Keratinocyte (primary cell): Measurements from ENCODE around the gene GLS.

Source experiments
- EZH2 ChIP-seq: IDR thresholded peaks from one replicate; pipeline ENCODE4 v1.6.1; 2012; ENCODE audit warnings: inconsistent platforms, mild to moderate bottlenecking, low read length, moderate library complexity
- TF ChIP-seq, protein P1 (sequence below), 3 experiments: IDR thresholded peaks in 1 of 3; conservative IDR thresholded peaks in 1 of 3; optimal IDR thresholded peaks in 1 of 3; 2 replicates in 2 of 3; 3 replicates in 1 of 3; pipeline versions ENCODE3 to v1.5.1; 2011; ENCODE audit warnings: low read length in 3 of 3, mild to moderate bottlenecking in 3 of 3, moderate library complexity in 2 of 3, control low read depth in 1 of 3, inconsistent platforms in 1 of 3; ENCODE audit not compliant: insufficient read depth in 2 of 3; ENCODE audit errors: extremely low read depth in 1 of 3

DNA sequence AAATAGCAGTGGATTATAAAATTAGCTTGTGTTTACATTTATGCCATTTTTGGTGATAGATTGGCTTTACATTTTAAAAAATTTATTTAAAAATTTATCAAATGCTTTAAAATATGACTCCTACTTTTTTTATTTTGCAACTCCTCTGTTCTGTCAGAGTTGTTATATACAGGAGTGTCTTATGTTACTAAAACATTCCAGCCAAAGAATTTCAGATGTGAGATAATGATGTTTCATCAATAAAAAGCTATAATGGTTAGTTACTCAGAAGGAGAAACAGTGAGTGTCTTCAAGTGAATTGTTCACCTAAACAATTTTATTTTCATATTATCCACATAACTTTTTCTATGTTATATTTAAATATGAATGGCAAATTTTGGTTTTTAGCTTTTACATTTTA, 52.7 kb downstream of the GLS start:
- TF ChIP-seq, protein P1, sequence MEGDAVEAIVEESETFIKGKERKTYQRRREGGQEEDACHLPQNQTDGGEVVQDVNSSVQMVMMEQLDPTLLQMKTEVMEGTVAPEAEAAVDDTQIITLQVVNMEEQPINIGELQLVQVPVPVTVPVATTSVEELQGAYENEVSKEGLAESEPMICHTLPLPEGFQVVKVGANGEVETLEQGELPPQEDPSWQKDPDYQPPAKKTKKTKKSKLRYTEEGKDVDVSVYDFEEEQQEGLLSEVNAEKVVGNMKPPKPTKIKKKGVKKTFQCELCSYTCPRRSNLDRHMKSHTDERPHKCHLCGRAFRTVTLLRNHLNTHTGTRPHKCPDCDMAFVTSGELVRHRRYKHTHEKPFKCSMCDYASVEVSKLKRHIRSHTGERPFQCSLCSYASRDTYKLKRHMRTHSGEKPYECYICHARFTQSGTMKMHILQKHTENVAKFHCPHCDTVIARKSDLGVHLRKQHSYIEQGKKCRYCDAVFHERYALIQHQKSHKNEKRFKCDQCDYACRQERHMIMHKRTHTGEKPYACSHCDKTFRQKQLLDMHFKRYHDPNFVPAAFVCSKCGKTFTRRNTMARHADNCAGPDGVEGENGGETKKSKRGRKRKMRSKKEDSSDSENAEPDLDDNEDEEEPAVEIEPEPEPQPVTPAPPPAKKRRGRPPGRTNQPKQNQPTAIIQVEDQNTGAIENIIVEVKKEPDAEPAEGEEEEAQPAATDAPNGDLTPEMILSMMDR (optimal IDR thresholded peaks at IDR 0.05 in 1 of 3, IDR thresholded peaks at IDR 0.05 in 1 of 3, conservative IDR thresholded peaks at IDR 0.05 in 1 of 3; ENCODE audit: extremely low read depth in 1 of 3, insufficient read depth in 2 of 3, low read length in 3 of 3): no peak
- no peak for TF ChIP-seq EZH2
